SK-N-SH treated with all-trans-retinoic acid at 6 μM for 48 hours (cell line): ENCODE measurements around the gene LMAN2.
A peak's percentile ranks its signal among the peaks of the same experiment; 100 is the strongest.

Experiments used
- ATAC-seq: fragments of 200-7000 bp; cut with Tn5 transposase; 3 replicates; pipeline ENCODE4 v1.9.1; 2020; ENCODE audit warnings: mild to moderate bottlenecking, moderate library complexity
- ARNTL ChIP-seq: fragments of 450-650 bp; formaldehyde crosslinking; IDR thresholded peaks from 2 replicates; pipeline ENCODE4 v1.5.0; 2020; ENCODE audit warnings: low read depth, mild to moderate bottlenecking, moderate library complexity, borderline replicate concordance
- CREB5 ChIP-seq: fragments of 250-450 bp; sonication (Bioruptor Pico); IDR thresholded peaks from 2 replicates; pipeline ENCODE4 v1.5.1; 2020; ENCODE audit warnings: low read depth, mild to moderate bottlenecking, moderate library complexity
- CSDC2 ChIP-seq: fragments of 250-450 bp; sonication (Bioruptor Pico); IDR thresholded peaks from 2 replicates; pipeline ENCODE4 v1.5.0; 2020; ENCODE audit warnings: mild to moderate bottlenecking, moderate library complexity
- ESRRG ChIP-seq: fragments of 250-450 bp; sonication (Bioruptor Pico); IDR thresholded peaks from 2 replicates; pipeline ENCODE4 v1.6.1; 2021; ENCODE audit warnings: mild to moderate bottlenecking
- GLIS3 ChIP-seq: fragments of 250-450 bp; sonication (Bioruptor Pico); IDR thresholded peaks from 2 replicates; pipeline ENCODE4 v1.5.0; 2020; ENCODE audit warnings: mild to moderate bottlenecking, moderate library complexity
- OSR1 ChIP-seq: fragments of 250-450 bp; sonication (Bioruptor Pico); IDR thresholded peaks from 2 replicates; pipeline ENCODE4 v1.8.0; 2022; ENCODE audit warnings: moderate library complexity, mild to moderate bottlenecking, inconsistent platforms
- PATZ1 ChIP-seq: fragments of 250-450 bp; sonication (Bioruptor Pico); IDR thresholded peaks from 2 replicates; pipeline ENCODE4 v1.8.0; 2020; ENCODE audit warnings: mild to moderate bottlenecking, moderate library complexity, borderline replicate concordance
- POU6F1 ChIP-seq: fragments of 250-450 bp; sonication (Bioruptor Pico); IDR thresholded peaks from 2 replicates; pipeline ENCODE4 v1.8.0; 2021; ENCODE audit warnings: low read depth, mild to moderate bottlenecking, moderate library complexity, borderline replicate concordance
- TOX ChIP-seq: fragments of 250-450 bp; sonication (Bioruptor Pico); IDR thresholded peaks from 2 replicates; pipeline ENCODE4 v1.8.0; 2021; ENCODE audit warnings: mild to moderate bottlenecking, moderate library complexity, borderline replicate concordance
- TSHZ2 ChIP-seq: fragments of 250-450 bp; sonication (Bioruptor Pico); IDR thresholded peaks from 2 replicates; pipeline ENCODE4 v1.5.0; 2020; ENCODE audit warnings: mild to moderate bottlenecking, moderate library complexity
- ZFP3 ChIP-seq: fragments of 250-450 bp; sonication (Bioruptor Pico); IDR thresholded peaks from 2 replicates; pipeline ENCODE4 v1.5.0; 2020; ENCODE audit warnings: mild to moderate bottlenecking, moderate library complexity
- ZFP30 ChIP-seq: fragments of 450-650 bp; formaldehyde crosslinking; IDR thresholded peaks from 2 replicates; pipeline ENCODE4 v1.5.0; 2022; ENCODE audit warnings: mild to moderate bottlenecking, moderate library complexity
- ZNF565 ChIP-seq: fragments of 450-650 bp; formaldehyde crosslinking; conservative IDR thresholded peaks from 2 replicates; pipeline ENCODE4 v1.5.0; 2020; ENCODE audit warnings: low read depth, mild to moderate bottlenecking, moderate library complexity
- ZNF70 ChIP-seq: fragments of 450-650 bp; formaldehyde crosslinking; IDR thresholded peaks from 2 replicates; pipeline ENCODE4 v1.5.0; 2020; ENCODE audit warnings: mild to moderate bottlenecking, moderate library complexity
- ZNF8 ChIP-seq: fragments of 450-650 bp; formaldehyde crosslinking; IDR thresholded peaks from 2 replicates; pipeline ENCODE4 v1.5.0; 2020; ENCODE audit warnings: mild to moderate bottlenecking, moderate library complexity

Gene LMAN2

GRCh38 chr5:177351392-177352329 is at the start of gene LMAN2:
LMAN2 (minus strand) TSS chr5:177351668; CDS start chr5:177351647, 21 bp downstream.
- TF ChIP-seq CREB5 (no peak), ZNF8 (CRISPR knock-in tag) (no peak), ZNF70 (CRISPR knock-in tag) (no peak), PATZ1 (CRISPR knock-in tag) (no peak), POU6F1 (CRISPR knock-in tag) (no peak), ZNF565 (CRISPR knock-in tag) (no peak), ZFP3 (CRISPR knock-in tag) (no peak; the same call in 1 of the 2 replicates), TOX (no peak), ARNTL (no peak)
- peak; percentile 100 for ATAC-seq

GRCh38 chr5:177399997-177400868 is 48.8 kb upstream of the LMAN2 start, which contains the start of gene PFN3:
PFN3 (minus strand) TSS chr5:177400661; CDS start chr5:177400576, 85 bp downstream.
- TF ChIP-seq TSHZ2 (CRISPR knock-in tag) (no peak), ZNF8 (CRISPR knock-in tag) (no peak), POU6F1 (CRISPR knock-in tag) (no peak), TOX (no peak), ESRRG (CRISPR knock-in tag) (no peak), GLIS3 (CRISPR knock-in tag) (no peak)
- no peak for ATAC-seq

GRCh38 chr5:177397875-177398390 is 46.5 kb upstream of the LMAN2 start:
- no peak for TF ChIP-seq TOX
- TF ChIP-seq CREB5 = no peak
- no peak for TF ChIP-seq OSR1 (CRISPR knock-in tag)
- TF ChIP-seq CSDC2 (CRISPR knock-in tag) = no peak
- TF ChIP-seq PATZ1 (CRISPR knock-in tag) = no peak
- TF ChIP-seq ZNF70 (CRISPR knock-in tag) = no peak
- TF ChIP-seq ZFP30 (CRISPR knock-in tag) = no peak
- TF ChIP-seq POU6F1 (CRISPR knock-in tag) = no peak
- TF ChIP-seq, all 23 proteins: peak for 0
- ATAC-seq = no peak
